ENCODE data around the gene ZNF200.

ZNF200 gene

GRCh38 chr16:3194792-3195191 lies 40.2 kb downstream of the ZNF200 start:
- no peaks in the 10 kb centered on the region for H4K20me1 ChIP-seq (ENCODE audit: insufficient read depth, low read length)
- no peak overlapping the region for H3K4me3 ChIP-seq (ENCODE audit: low read depth in 1 of 2, low read length in 2 of 2)
- DNase-seq (no peak), ATAC-seq (ENCODE audit: insufficient read depth, low read depth) (no peak)
- no peaks in the 10 kb centered on the region for H3K9me3 ChIP-seq (ENCODE audit: insufficient read depth, low read length, severe bottlenecking)
- H3K4me1 ChIP-seq (ENCODE audit: insufficient read depth, low read length): no peaks in the 10 kb centered on the region
- peaks cover 4% of the 10 kb centered on the region for H3K27me3 ChIP-seq (ENCODE audit: insufficient read depth, low read length, poor library complexity)
- H3K27ac ChIP-seq (ENCODE audit: low read length): no peak overlapping the region
- H3K79me2 ChIP-seq (ENCODE audit: insufficient read depth, low read length): no peaks in the 10 kb centered on the region
- no peak overlapping the region for H3K9ac ChIP-seq (ENCODE audit: low read depth, low read length)
- no peak overlapping the region for H3K4me2 ChIP-seq (ENCODE audit: insufficient read depth, low read length)
- no peak for TF ChIP-seq EZH2 (IDR thresholded peaks at IDR 0.05; ENCODE audit: borderline replicate concordance, low read depth, low read length, severe bottlenecking)
- no peak for TF ChIP-seq CTCF (IDR thresholded peaks at IDR 0.05; ENCODE audit: borderline replicate concordance, extremely low read depth, low read length, poor library complexity, severe bottlenecking)
- no peaks in the 10 kb centered on the region for H3K36me3 ChIP-seq (ENCODE audit: insufficient read depth, low read length)
- H2AFZ ChIP-seq (ENCODE audit: low read depth, low read length): no peak overlapping the region

GRCh38 chr16:3193221-3194212 lies 41.4 kb downstream of the ZNF200 start:
- H3K4me1 ChIP-seq (ENCODE audit: insufficient read depth, low read length): no peaks in the 10 kb centered on the region
- H3K4me3 ChIP-seq (ENCODE audit: low read depth in 1 of 2, low read length in 2 of 2): no peak overlapping the region
- no peak overlapping the region for H2AFZ ChIP-seq (ENCODE audit: low read depth, low read length)
- H3K9ac ChIP-seq (ENCODE audit: low read depth, low read length): no peak overlapping the region
- no peak for DNase-seq
- H4K20me1 ChIP-seq (ENCODE audit: insufficient read depth, low read length): no peaks in the 10 kb centered on the region
- no peaks in the 10 kb centered on the region for H3K79me2 ChIP-seq (ENCODE audit: insufficient read depth, low read length)
- no peak for TF ChIP-seq CTCF (IDR thresholded peaks at IDR 0.05; ENCODE audit: borderline replicate concordance, extremely low read depth, low read length, poor library complexity, severe bottlenecking)
- TF ChIP-seq EZH2 (IDR thresholded peaks at IDR 0.05; ENCODE audit: borderline replicate concordance, low read depth, low read length, severe bottlenecking): no peak
- H3K36me3 ChIP-seq (ENCODE audit: insufficient read depth, low read length): no peaks in the 10 kb centered on the region
- ATAC-seq (ENCODE audit: insufficient read depth, low read depth): no peak
- H3K4me2 ChIP-seq (ENCODE audit: insufficient read depth, low read length): no peak overlapping the region
- H3K9me3 ChIP-seq (ENCODE audit: insufficient read depth, low read length, severe bottlenecking): no peaks in the 10 kb centered on the region
- H3K27me3 ChIP-seq (ENCODE audit: insufficient read depth, low read length, poor library complexity): peaks cover 4% of the 10 kb centered on the region
- H3K27ac ChIP-seq (ENCODE audit: low read length): no peak overlapping the region

GRCh38 chr16:3192476-3193019 lies 42.4 kb downstream of the ZNF200 start:
- Histone ChIP-seq H3K9ac (ENCODE audit: low read depth, low read length) (no peak overlapping the region), H3K4me3 (ENCODE audit: low read depth in 1 of 2, low read length in 2 of 2) (no peak overlapping the region), H3K9me3 (ENCODE audit: insufficient read depth, low read length, severe bottlenecking) (no peaks in the 10 kb centered on the region), H3K36me3 (ENCODE audit: insufficient read depth, low read length) (no peaks in the 10 kb centered on the region), H2AFZ (ENCODE audit: low read depth, low read length) (no peak overlapping the region), H3K79me2 (ENCODE audit: insufficient read depth, low read length) (no peaks in the 10 kb centered on the region), H3K4me2 (ENCODE audit: insufficient read depth, low read length) (no peak overlapping the region), H3K27me3 (ENCODE audit: insufficient read depth, low read length, poor library complexity) (no peaks in the 10 kb centered on the region), H3K4me1 (ENCODE audit: insufficient read depth, low read length) (no peaks in the 10 kb centered on the region), H3K27ac (ENCODE audit: low read length) (no peak overlapping the region), H4K20me1 (ENCODE audit: insufficient read depth, low read length) (no peaks in the 10 kb centered on the region)
- no peak for TF ChIP-seq CTCF (IDR thresholded peaks at IDR 0.05; ENCODE audit: borderline replicate concordance, extremely low read depth, low read length, poor library complexity, severe bottlenecking)
- TF ChIP-seq EZH2 (IDR thresholded peaks at IDR 0.05; ENCODE audit: borderline replicate concordance, low read depth, low read length, severe bottlenecking): no peak
- ATAC-seq (ENCODE audit: insufficient read depth, low read depth): no peak
- DNase-seq: no peak
